Ishikawa (cell line): ENCODE measurements around the gene SIX4.

Source experiments
- CEBPB ChIP-seq: IDR thresholded peaks from 2 replicates; pipeline ENCODE4 v1.6.1; 2012
- CREB1 ChIP-seq: IDR thresholded peaks from 2 replicates; pipeline ENCODE4 v1.6.1; 2012; ENCODE audit warnings: low read depth
- EGR1 ChIP-seq: IDR thresholded peaks from 2 replicates; pipeline ENCODE4 v1.6.1; 2012
- EP300 ChIP-seq: IDR thresholded peaks from 2 replicates; pipeline ENCODE4 v1.6.1; 2012; ENCODE audit warnings: borderline replicate concordance
- FOXM1 ChIP-seq: IDR thresholded peaks from 2 replicates; pipeline ENCODE4 v1.6.1; 2012; ENCODE audit warnings: low read depth, borderline replicate concordance
- MAX ChIP-seq: IDR thresholded peaks from 2 replicates; pipeline ENCODE4 v1.6.1; 2012
- NFIC ChIP-seq: IDR thresholded peaks from 2 replicates; pipeline ENCODE4 v1.6.1; 2012
- RAD21 ChIP-seq: IDR thresholded peaks from 2 replicates; pipeline ENCODE4 v1.6.1; 2012; ENCODE audit warnings: low read depth
- REST ChIP-seq: IDR thresholded peaks from 2 replicates; pipeline ENCODE4 v1.6.1; 2012; ENCODE audit warnings: low read depth, mild to moderate bottlenecking
- TAF1 ChIP-seq: IDR thresholded peaks from 2 replicates; pipeline ENCODE4 v1.6.1; 2012; ENCODE audit warnings: low read depth, mild to moderate bottlenecking
- TCF12 ChIP-seq: IDR thresholded peaks from 2 replicates; pipeline ENCODE4 v1.6.1; 2012; ENCODE audit warnings: low read depth
- TEAD4 ChIP-seq: IDR thresholded peaks from 2 replicates; pipeline ENCODE4 v1.6.1; 2012
- USF1 ChIP-seq: IDR thresholded peaks from 2 replicates; pipeline ENCODE4 v1.6.1; 2012
- YY1 ChIP-seq: IDR thresholded peaks from 2 replicates; pipeline ENCODE4 v1.6.1; 2012; ENCODE audit warnings: low read depth
- ZBTB7A ChIP-seq: IDR thresholded peaks from 2 replicates; pipeline ENCODE4 v1.6.1; 2012; ENCODE audit warnings: low read depth

The SIX4 gene

GRCh38 chr14:60691383-60692113, 32.6 kb downstream of the SIX4 start:
- no peak for TF ChIP-seq USF1
- no peak for TF ChIP-seq CREB1
- no peak for TF ChIP-seq ZBTB7A
- no peak for TF ChIP-seq EGR1
- no peak for TF ChIP-seq EP300
- no peak for TF ChIP-seq MAX
- no peak for TF ChIP-seq TEAD4
- TF ChIP-seq TCF12, result no peak
- no peak for TF ChIP-seq NFIC
- no peak for TF ChIP-seq TAF1
- TF ChIP-seq CEBPB, result no peak
- TF ChIP-seq FOXM1, result no peak
- no peak for TF ChIP-seq RAD21
- TF ChIP-seq YY1, result no peak
- no peak for TF ChIP-seq REST

- no peak for TF ChIP-seq TCF12
- TF ChIP-seq TAF1, result no peak
- TF ChIP-seq EGR1, result no peak
- no peak for TF ChIP-seq USF1
These were observed 37.3 kb downstream of the SIX4 start for GRCh38 chr14:60686865-60687264.

- no peak for TF ChIP-seq CEBPB
- TF ChIP-seq ZBTB7A, result no peak
- no peak for TF ChIP-seq YY1
- no peak for TF ChIP-seq MAX
- no peak for TF ChIP-seq TCF12
- TF ChIP-seq TAF1, result no peak
- no peak for TF ChIP-seq CREB1
These were observed 39.9 kb downstream of the SIX4 start for GRCh38 chr14:60684203-60684602.

- TF ChIP-seq TAF1 (no peak), TEAD4 (no peak), CEBPB (no peak), RAD21 (no peak), NFIC (no peak), YY1 (no peak), USF1 (no peak), ZBTB7A (no peak), EP300 (no peak), TCF12 (no peak)
These were observed 42.9 kb downstream of the SIX4 start for GRCh38 chr14:60681271-60681670.

GRCh38 chr14:60680511-60680910, 43.6 kb downstream of the SIX4 start:
- TF ChIP-seq CREB1 (no peak), TEAD4 (no peak), USF1 (no peak), MAX (no peak), FOXM1 (no peak), REST (no peak), TAF1 (no peak), RAD21 (no peak), ZBTB7A (no peak), TCF12 (no peak), NFIC (no peak), EGR1 (no peak), YY1 (no peak), CEBPB (no peak), EP300 (no peak)
